Measurements from ENCODE around the gene REELD1.

- TF ChIP-seq POLR2A (IDR thresholded peaks at IDR 0.05; ENCODE audit: low read depth, low read length) (no peak), POLR2AphosphoS5 (IDR thresholded peaks at IDR 0.05; ENCODE audit: low read depth, low read length) (no peak)
Measured at GRCh38 chr4:146214238-146214637, at the start of gene REELD1.

All from GM12892 (cell line).